ENCODE measurements around the gene HOXC12.

DNA sequence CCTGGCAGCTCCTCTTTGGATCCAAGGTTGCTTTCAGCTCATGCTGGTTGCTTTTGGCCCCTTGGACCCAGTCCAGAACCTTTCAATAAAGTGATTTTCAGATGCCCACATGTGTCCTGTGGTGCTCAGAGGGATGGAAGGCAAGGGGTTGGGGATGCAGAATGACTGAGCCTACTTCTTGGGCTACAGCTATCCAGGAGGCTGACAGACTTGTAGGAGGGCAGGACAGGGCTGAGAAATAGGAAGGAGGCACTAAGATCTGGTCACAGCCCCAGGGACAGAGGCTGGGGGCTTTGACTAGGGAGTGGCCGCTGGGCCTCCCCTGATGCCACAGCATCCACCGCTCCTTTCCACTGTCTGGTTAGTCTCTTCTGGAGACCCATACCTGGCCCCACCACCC, 17.0 kb downstream of the HOXC12 start:
- no peak for TF ChIP-seq POLR2A (IDR thresholded peaks at IDR 0.05; ENCODE audit: low read length)
- TF ChIP-seq GATA1 (IDR thresholded peaks at IDR 0.05; ENCODE audit: low read depth, low read length): no peak
